Activated T-helper 1 cell treated with anti-CD3 and anti-CD28 coated beads, Interleukin-12 subunit alpha, Interleukin-12 subunit beta, Interleukin-2, Interleukin-4 antibody, amounts not matched to agents 30 ng/mL and 10 ng/mL and 1 ng/mL, durations not matched to agents 14 hours and 24 hours and 36 hours (primary cell): Measurements from ENCODE around the gene MBP. TPM values are rescaled to one million over a fixed set of nuclear protein-coding genes. Genes with fewer than 3 reads are reported as not detected.

Source experiments
- DNase-seq: peaks from one replicate; pipeline ENCODE4 v3.0.0; 2021; ENCODE audit warnings: low spot score
- H3K27ac Mint-ChIP-seq: one replicate; pipeline ENCODE4 v1.8.0; 2021; ENCODE audit warnings: mild to moderate bottlenecking, mixed read lengths
- H3K27me3 Mint-ChIP-seq: one replicate; pipeline ENCODE4 v1.8.0; 2022; ENCODE audit warnings: mild to moderate bottlenecking, moderate library complexity, mixed read lengths; ENCODE audit not compliant: insufficient read depth
- H3K36me3 Mint-ChIP-seq: one replicate; pipeline ENCODE4 v1.8.0; 2021; ENCODE audit warnings: low read depth, mixed read lengths
- H3K4me1 Mint-ChIP-seq: one replicate; pipeline ENCODE4 v1.8.0; 2021; ENCODE audit warnings: low read depth, mixed read lengths
- H3K4me3 Mint-ChIP-seq: one replicate; pipeline ENCODE4 v1.8.0; 2021; ENCODE audit warnings: mild to moderate bottlenecking, moderate library complexity, mixed read lengths
- H3K9me3 Mint-ChIP-seq: one replicate; pipeline ENCODE4 v1.8.0; 2021; ENCODE audit warnings: mixed read lengths
- intact Hi-C: fragments of 100-400 bp; cut with micrococcal nuclease; formaldehyde crosslinking; loops from one replicate; pipeline ENCODE4 v1.15.1; 2024
- total RNA-seq: library from RNA; stranded (reverse); gene quantifications from 2 replicates; pipeline ENCODE4 v1.2.3, GENCODE V29; 2022

The MBP gene
- 57.3 and 63.6 TPM in 2 replicates for total RNA-seq

DNA sequence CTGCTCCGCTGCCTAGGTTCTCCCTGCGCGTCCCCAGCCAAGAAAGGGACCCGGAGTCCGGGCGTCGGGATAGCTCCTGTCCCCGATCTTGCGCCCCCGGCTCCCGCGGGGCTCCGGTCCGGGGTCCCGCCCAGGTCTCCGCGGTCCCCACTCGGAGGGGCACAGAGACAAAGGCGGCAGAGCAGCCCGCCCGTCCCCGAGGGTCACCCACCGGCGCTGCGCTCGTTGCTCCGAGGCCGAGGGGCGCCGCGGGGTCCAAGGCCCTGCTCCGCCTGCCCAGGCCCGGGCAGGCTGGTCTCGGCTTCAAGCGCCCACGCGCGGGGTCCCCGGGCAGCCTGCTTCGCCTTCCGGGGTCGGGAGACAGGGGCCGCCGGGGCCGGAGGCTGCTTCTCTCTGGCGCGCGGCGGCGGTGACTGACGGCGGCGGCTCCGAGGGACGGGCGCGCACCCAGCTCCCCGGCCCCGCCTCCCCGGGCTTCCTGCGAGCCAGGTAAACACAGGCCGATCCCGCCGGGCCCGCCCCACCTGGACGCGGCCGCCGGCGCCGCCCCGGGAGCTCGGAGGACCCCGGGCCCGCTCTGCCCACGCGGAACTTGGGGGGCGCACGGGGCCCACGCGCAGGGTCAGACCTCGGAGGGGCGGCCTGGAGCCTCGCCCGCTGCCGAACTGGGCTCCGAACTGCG is at the start of gene MBP:
TSS of gene MBP (minus strand) at position 415 of the 682 bp plus-strand sequence. CDS start 27,522 bp downstream, outside the sequence.
- peak within 1 kb of the TSS; percentile 100 for H3K4me3 Mint-ChIP-seq
- DNase-seq = peak; percentile 65
- intact Hi-C loops = loop anchor here (1.0 to 5.0 kb wide), 2 partner anchors 8 to 310 kb away; partner anchors contain the start of gene ZNF236
- peaks cover 54% of the 10 kb centered on the region for H3K4me1 Mint-ChIP-seq
- H3K36me3 Mint-ChIP-seq = peaks cover 29% of the 10 kb centered on the region
- peak within 1 kb of the TSS; percentile 48 for H3K27ac Mint-ChIP-seq
- no peaks in the 10 kb centered on the region for H3K27me3 Mint-ChIP-seq
- H3K9me3 Mint-ChIP-seq = no peaks in the 10 kb centered on the region

- Mint-ChIP-seq H3K4me1 (no peaks in the 10 kb centered on the region), H3K27ac (no peak overlapping the region), H3K27me3 (peaks cover 5% of the 10 kb centered on the region), H3K36me3 (no peaks in the 10 kb centered on the region), H3K9me3 (no peaks in the 10 kb centered on the region), H3K4me3 (no peak overlapping the region)
- intact Hi-C loops = no loop called here
- DNase-seq = no peak
Measured at GRCh38 chr18:77181950-77182707, 49.5 kb upstream of the MBP start.

DNA sequence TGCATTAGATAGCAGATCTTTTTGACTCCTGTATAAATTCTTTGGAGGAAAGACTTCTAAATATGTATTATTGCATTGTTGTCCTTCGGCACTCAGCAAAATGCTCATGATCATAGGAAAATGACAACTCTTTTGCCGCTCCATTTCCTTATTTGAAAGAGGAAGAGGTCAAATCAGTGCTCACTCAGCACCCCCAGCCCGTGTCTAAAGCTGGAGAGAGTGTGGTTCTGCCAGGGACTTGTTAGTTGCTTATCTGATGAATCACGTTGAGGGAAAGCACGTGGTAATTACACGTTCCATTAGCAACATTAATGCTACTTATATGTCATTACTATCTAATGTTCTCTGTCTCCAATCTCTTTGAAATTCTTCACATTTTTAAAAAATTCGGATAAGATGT is 46.0 kb upstream of the MBP start:
- intact Hi-C loops = no loop called here
- Mint-ChIP-seq H3K27me3 (peaks cover 5% of the 10 kb centered on the region), H3K27ac (no peak overlapping the region), H3K4me3 (no peak overlapping the region), H3K4me1 (no peaks in the 10 kb centered on the region), H3K36me3 (no peaks in the 10 kb centered on the region), H3K9me3 (no peaks in the 10 kb centered on the region)
- no peak for DNase-seq

DNA sequence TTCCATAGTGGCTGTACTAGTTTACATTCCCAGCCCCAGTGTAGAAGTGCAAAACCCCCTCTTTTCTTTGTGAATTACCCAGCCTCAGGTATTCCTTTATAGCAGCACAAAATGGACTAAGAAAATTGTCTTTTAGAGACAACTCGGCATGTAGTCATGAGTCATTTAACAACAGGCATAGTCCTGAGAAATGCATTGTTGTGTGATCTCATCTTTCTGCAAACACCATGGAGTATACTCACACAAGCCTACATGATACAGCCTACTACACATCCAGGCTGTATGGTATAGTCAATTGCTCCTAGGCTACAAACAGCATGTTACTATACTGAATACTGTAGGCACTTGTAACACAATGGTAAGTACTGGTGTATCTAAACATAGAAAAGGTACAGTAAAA is 44.4 kb upstream of the MBP start:
- no peak overlapping the region for H3K27ac Mint-ChIP-seq
- no peak for DNase-seq
- H3K4me1 Mint-ChIP-seq = no peaks in the 10 kb centered on the region

DNA sequence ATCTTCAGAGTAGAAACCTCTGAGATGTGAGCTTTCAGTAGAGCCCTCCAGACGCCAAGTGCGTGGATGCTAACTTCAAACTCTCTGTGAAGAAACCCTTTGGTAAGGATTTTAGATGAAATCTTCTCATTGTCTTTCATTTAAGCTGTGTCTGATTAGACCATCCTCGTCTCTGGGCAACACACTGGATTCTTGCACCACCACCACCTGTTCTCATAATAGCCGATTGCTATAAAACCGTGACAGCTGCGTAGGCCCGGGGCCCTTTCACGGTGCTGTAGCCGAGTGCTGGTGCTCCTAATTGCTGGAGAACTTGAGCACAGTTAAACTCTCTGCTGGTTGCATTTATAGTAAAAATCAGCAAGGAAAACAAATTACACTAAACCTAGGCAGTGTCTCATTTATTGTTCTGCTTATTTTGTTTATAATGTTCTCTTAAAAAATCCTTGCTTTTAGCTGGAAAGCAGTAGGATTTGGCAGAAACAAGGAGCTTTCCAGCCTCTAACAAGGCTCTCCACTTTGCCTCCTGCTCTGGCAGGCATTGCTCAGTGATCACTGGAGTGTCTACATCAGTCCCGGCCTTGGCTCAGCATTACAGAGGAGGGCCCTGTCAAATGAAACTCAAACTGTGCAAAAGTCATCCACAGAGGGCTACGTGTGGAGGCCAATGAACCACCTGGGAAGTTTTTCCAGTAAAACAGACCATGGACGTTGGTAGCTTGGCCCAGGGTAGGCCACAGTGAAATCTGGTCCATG is 40.9 kb upstream of the MBP start:
- Mint-ChIP-seq H3K4me3 (no peak overlapping the region), H3K27me3 (no peaks in the 10 kb centered on the region), H3K27ac (no peak overlapping the region), H3K9me3 (no peaks in the 10 kb centered on the region), H3K36me3 (no peaks in the 10 kb centered on the region), H3K4me1 (no peaks in the 10 kb centered on the region)
- intact Hi-C loops = no loop called here
- DNase-seq = no peak

More for the DNA sequence above, 44.4 kb upstream of the MBP start:
- intact Hi-C loops = no loop called here
- Mint-ChIP-seq H3K9me3 (no peaks in the 10 kb centered on the region), H3K27me3 (peaks cover 3% of the 10 kb centered on the region), H3K4me3 (no peak overlapping the region), H3K36me3 (no peaks in the 10 kb centered on the region)

DNA sequence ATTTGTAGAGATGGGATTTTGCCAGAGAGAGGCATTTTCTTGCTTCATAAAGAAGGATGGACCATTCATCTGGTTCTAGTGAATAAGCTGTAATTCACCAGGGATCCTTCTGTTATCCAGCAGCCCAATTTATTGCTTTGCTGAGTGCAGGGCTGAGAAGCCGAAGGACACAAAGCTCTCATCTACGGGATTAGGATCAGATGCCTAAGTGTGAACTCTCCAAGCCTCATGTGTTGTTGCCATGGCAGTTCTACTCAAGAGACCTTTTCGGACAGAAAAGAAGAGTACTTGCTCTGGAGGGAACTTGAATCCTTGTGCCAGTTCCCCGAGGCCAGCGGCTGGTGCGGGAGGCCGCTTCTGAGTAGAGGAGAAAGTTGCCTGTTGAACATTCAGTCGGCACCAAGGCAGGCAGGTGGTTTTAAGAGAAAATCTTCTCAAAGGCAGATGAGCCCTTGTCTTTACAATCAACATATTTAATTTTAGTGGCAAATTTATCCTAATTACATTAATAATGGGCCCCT is 38.4 kb upstream of the MBP start:
- H3K4me3 Mint-ChIP-seq = no peak overlapping the region
- intact Hi-C loops = loop anchor here (2.0 kb wide), 1 partner anchor 30 kb away; no protein-coding TSS in a partner anchor
- H3K27ac Mint-ChIP-seq = no peak overlapping the region
- no peak for DNase-seq
- no peaks in the 10 kb centered on the region for H3K4me1 Mint-ChIP-seq
- H3K27me3 Mint-ChIP-seq = no peaks in the 10 kb centered on the region
- no peaks in the 10 kb centered on the region for H3K36me3 Mint-ChIP-seq
- no peaks in the 10 kb centered on the region for H3K9me3 Mint-ChIP-seq

DNA sequence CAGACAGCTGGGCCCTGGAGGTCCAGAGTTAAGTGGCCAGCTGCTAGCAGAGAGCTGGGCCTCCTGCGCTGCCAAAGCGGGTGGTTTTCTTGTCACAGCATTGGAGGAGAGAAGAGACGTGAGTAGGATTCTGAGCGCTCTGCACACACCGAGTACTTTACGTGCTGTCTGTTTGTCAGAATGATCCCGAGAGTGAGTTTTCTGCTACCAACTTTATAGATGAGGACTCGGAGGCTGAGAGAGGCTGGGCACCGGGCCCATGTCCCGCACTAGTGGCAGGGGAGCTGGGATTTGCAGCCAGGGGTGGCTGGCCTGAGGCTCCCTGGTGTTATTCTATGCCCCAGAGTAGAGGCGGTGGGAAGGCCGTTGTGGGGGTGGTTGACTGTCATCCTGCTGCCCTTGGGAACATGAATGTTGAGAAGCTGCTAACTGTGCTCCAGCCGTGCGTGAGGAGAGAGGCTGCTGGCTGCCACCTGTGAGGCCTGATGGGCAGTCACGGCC is 36.3 kb upstream of the MBP start:
- Mint-ChIP-seq H3K27me3 (no peaks in the 10 kb centered on the region), H3K36me3 (no peaks in the 10 kb centered on the region), H3K27ac (no peak overlapping the region), H3K9me3 (no peaks in the 10 kb centered on the region), H3K4me3 (no peak overlapping the region), H3K4me1 (no peaks in the 10 kb centered on the region)
- intact Hi-C loops = no loop called here
- DNase-seq = no peak

- intact Hi-C loops = no loop called here
- Mint-ChIP-seq H3K36me3 (no peaks in the 10 kb centered on the region), H3K27me3 (peaks cover 2% of the 10 kb centered on the region), H3K4me1 (no peaks in the 10 kb centered on the region), H3K27ac (no peak overlapping the region), H3K9me3 (no peaks in the 10 kb centered on the region), H3K4me3 (no peak overlapping the region)
- DNase-seq = no peak
Measured at GRCh38 chr18:77167251-77167650, 34.7 kb upstream of the MBP start.

DNA sequence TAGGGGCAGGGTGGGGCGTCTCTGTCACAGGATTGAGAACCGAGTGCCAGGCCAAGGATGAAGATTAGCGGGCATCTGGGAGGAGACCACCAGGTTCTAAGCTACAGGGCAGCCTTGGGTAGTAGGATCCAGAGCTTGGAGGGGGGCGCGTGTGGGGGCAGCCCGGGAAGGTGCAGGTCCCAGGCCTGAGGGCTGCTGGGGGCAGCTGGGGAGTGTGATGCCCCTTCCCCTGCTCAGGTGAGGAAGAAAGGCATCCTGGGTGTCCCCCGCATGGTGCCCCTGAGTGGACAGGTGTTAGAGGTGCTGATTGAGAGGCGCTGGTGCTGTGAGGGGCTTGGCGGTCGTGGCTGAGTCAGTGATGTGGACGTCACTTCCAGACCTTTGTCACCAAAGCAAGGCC is 33.9 kb upstream of the MBP start:
- Mint-ChIP-seq H3K4me1 (no peaks in the 10 kb centered on the region), H3K9me3 (no peaks in the 10 kb centered on the region), H3K27ac (no peak overlapping the region), H3K27me3 (peaks cover 7% of the 10 kb centered on the region), H3K4me3 (no peak overlapping the region), H3K36me3 (no peaks in the 10 kb centered on the region)
- intact Hi-C loops = no loop called here
- DNase-seq = no peak

DNA sequence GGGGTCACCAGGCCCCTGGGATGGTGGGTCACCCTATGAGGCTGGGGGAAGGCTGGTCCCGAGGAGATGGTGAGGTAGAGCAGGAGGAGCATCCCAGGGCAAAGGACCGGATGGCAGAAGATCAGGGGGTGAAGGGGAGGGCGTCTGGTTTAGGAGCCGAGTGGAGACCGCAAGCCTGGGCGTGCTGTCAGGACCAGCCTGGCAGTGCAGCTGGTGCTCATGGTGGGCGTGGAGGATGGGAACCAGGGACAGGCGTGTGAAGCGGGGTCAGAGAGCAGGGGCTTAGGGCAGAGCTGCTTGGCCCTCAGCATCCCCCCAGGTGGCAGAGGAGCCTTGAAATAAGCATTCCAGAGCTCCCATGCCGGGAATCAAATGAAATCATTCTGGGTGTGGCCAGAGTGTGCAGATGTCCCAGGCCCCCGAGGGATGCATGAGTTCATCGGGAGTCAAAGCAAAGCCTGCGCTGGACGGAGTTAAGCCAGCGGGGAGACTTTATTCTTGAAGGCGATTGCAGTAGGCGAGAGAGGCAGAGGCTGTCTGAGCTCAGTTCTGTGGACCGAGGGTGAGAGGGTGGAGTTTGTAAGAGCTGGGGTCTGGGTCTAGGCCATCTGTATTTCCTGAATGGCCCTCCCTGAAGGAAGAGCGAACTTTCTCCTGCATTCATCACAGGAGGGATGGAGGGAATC is 33.1 kb upstream of the MBP start:
- H3K4me1 Mint-ChIP-seq = peaks cover 3% of the 10 kb centered on the region
- no peaks in the 10 kb centered on the region for H3K36me3 Mint-ChIP-seq
- H3K4me3 Mint-ChIP-seq = no peak overlapping the region
- no peak overlapping the region for H3K27ac Mint-ChIP-seq
- no peaks in the 10 kb centered on the region for H3K9me3 Mint-ChIP-seq
- H3K27me3 Mint-ChIP-seq = peaks cover 7% of the 10 kb centered on the region
- DNase-seq = no peak
- intact Hi-C loops = no loop called here

DNA sequence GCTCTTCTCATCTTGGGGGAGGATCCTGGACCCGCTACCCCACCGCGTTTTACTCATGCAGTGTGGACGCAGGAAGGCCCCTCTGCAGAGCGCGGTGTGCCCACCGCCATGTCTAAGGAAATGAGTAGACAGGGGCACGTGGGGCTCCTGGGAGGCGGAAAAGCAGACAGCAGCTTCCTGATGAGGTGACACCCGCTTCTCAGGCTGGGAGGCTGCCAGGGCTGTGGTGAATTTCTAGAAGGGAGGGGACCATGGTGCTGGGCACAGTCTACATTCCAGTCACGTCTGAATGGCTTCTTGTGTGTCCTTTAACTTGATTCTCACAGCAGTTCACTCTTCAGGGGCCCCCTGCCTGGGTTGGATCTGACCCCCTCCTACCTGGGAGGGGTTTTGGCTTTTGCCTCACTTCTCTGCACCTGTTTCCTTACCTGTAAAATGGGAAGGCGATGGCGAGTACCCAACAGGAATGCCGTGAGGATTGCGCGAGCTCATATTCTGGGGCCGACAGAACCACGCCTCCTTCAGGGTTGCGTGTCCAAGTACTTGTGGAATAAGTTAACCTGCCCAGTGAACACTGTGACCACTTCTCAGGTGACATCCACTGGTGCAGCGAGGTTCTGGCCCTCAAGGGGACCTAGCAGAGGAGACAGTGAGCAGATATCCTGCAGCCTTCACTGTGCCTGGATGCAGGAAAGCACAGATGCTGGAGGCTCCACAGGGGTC is 32.3 kb upstream of the MBP start:
- intact Hi-C loops = no loop called here
- no peak overlapping the region for H3K4me3 Mint-ChIP-seq
- H3K27me3 Mint-ChIP-seq = peaks cover 7% of the 10 kb centered on the region
- no peaks in the 10 kb centered on the region for H3K36me3 Mint-ChIP-seq
- DNase-seq = no peak
- H3K4me1 Mint-ChIP-seq = peaks cover 5% of the 10 kb centered on the region
- H3K27ac Mint-ChIP-seq = no peak overlapping the region
- H3K9me3 Mint-ChIP-seq = no peaks in the 10 kb centered on the region

GRCh38 chr18:77164026-77164425 is 31.4 kb upstream of the MBP start:
- Mint-ChIP-seq H3K4me1 (peaks cover 5% of the 10 kb centered on the region), H3K9me3 (no peaks in the 10 kb centered on the region), H3K27ac (no peak overlapping the region), H3K4me3 (no peak overlapping the region), H3K27me3 (peaks cover 7% of the 10 kb centered on the region), H3K36me3 (no peaks in the 10 kb centered on the region)
- no peak for DNase-seq
- intact Hi-C loops = no loop called here
